Panc1 (cell line): ENCODE data around the gene TMPRSS2. TPM values are rescaled to one million over a fixed set of nuclear protein-coding genes. Genes with fewer than 3 reads are reported as not detected.

Experiments used
- ATAC-seq: fragments of 200-7000 bp; cut with Tn5 transposase; 2 replicates; pipeline ENCODE4 v1.9.1; 2020; ENCODE audit warnings: mild to moderate bottlenecking, moderate library complexity
- BruUV-seq: library from RNA; stranded (reverse); fragments of 400-500 nt; replicated peaks from 2 replicates; lab custom pipeline; 2021; lab: Mats Ljungman, UMichigan
- CTCF ChIA-PET: fragments of 300-600 bp; sonication (Branson Sonifier 250); formaldehyde crosslinking; loops from one replicate; lab custom pipeline; 2022; ENCODE audit warnings: antibody characterized with exemption; lab: Charles Lee
- POLR2A ChIA-PET: fragments of 300-600 bp; sonication (Branson Sonifier 250); formaldehyde crosslinking; loops from one replicate; lab custom pipeline; 2022; ENCODE audit warnings: antibody characterized with exemption; lab: Charles Lee
- DNase-seq: peaks from one replicate; pipeline ENCODE4 v3.0.0-alpha.2; 2010; ENCODE audit warnings: low read depth, low spot score
- H3K27ac ChIP-seq: 2 replicates; pipeline ENCODE4 v1.5.1; 2011; ENCODE audit warnings: mild to moderate bottlenecking, low read length, inconsistent platforms
- H3K27me3 ChIP-seq: fragments of 200-500 bp; sonication (Bioruptor generic); 2 replicates; pipeline ENCODE4 v1.6.0; 2014; ENCODE audit warnings: low read length, inconsistent platforms; ENCODE audit not compliant: control insufficient read depth, insufficient read depth
- H3K36me3 ChIP-seq: fragments of 200-500 bp; sonication (Bioruptor generic); 2 replicates; pipeline ENCODE4 v1.5.1; 2014; ENCODE audit warnings: inconsistent platforms, mild to moderate bottlenecking, low read length, moderate library complexity; ENCODE audit not compliant: control insufficient read depth, insufficient read depth
- H3K4me1 ChIP-seq: 2 replicates; pipeline ENCODE4 v1.5.1; 2011; ENCODE audit warnings: inconsistent platforms, mild to moderate bottlenecking, low read length, moderate library complexity; ENCODE audit not compliant: control insufficient read depth, insufficient read depth
- H3K4me3 ChIP-seq, 2 experiments: 2 replicates each; pipeline ENCODE4 v1.5.1; 2011 to 2012; ENCODE audit warnings: low read depth in 2 of 2, low read length in 2 of 2, mild to moderate bottlenecking in 2 of 2, inconsistent platforms in 1 of 2, moderate library complexity in 1 of 2
- H3K9me3 ChIP-seq: fragments of 200-500 bp; sonication (Bioruptor generic); 2 replicates; pipeline ENCODE4 v1.5.1; 2014; ENCODE audit warnings: low read depth, mild to moderate bottlenecking, inconsistent platforms, low read length, moderate library complexity; ENCODE audit not compliant: control insufficient read depth, insufficient read depth
- POLR2AphosphoS5 ChIP-seq: IDR thresholded peaks from 2 replicates; pipeline ENCODE4 v1.6.1; 2012; ENCODE audit warnings: mild to moderate bottlenecking, low read depth, low read length, moderate library complexity
- SIN3A ChIP-seq: IDR thresholded peaks from 2 replicates; pipeline ENCODE4 v1.6.1; 2012; ENCODE audit warnings: low read depth, mild to moderate bottlenecking, low read length, moderate library complexity, borderline replicate concordance; ENCODE audit not compliant: insufficient read depth
- TCF7L2 ChIP-seq: IDR thresholded peaks from 2 replicates; pipeline ENCODE4 v1.6.1; 2011; ENCODE audit warnings: mild to moderate bottlenecking, low read depth, low read length, inconsistent platforms
- in situ Hi-C: cut with HindIII; loops from 2 replicates; pipeline ENCODE4 v1.10.0; 2016; ENCODE audit warnings: low sequenced_read_pairs, low pct_unique_long_range_greater_than_20kb
- intact Hi-C: fragments of 100-400 bp; cut with micrococcal nuclease; formaldehyde crosslinking; loops from one replicate; pipeline ENCODE4 v1.10.0; 2022; ENCODE audit not compliant: unreplicated experiment
- total RNA-seq: library from RNA; stranded (reverse); gene quantifications from one replicate; pipeline ENCODE4 v1.2.1, GENCODE V29; 2021; ENCODE audit not compliant: unreplicated experiment
- TF ChIP-seq, protein P1 (sequence below): fragments of 450-650 bp; IDR thresholded peaks from 2 replicates; pipeline ENCODE4 v1.5.1; 2017; ENCODE audit warnings: mild to moderate bottlenecking
- TF ChIP-seq, protein P2 (sequence below), 2 experiments: IDR thresholded peaks; 2 replicates each; pipeline ENCODE4 v1.6.1; 2011 to 2012; ENCODE audit warnings: low read depth in 2 of 2, control low read depth in 1 of 2, low read length in 1 of 2, mild to moderate bottlenecking in 1 of 2, moderate library complexity in 1 of 2; ENCODE audit not compliant: insufficient read depth in 1 of 2

The TMPRSS2 gene
- total RNA-seq, 1 experiment from 2014 or later, result 111 TPM

DNA sequence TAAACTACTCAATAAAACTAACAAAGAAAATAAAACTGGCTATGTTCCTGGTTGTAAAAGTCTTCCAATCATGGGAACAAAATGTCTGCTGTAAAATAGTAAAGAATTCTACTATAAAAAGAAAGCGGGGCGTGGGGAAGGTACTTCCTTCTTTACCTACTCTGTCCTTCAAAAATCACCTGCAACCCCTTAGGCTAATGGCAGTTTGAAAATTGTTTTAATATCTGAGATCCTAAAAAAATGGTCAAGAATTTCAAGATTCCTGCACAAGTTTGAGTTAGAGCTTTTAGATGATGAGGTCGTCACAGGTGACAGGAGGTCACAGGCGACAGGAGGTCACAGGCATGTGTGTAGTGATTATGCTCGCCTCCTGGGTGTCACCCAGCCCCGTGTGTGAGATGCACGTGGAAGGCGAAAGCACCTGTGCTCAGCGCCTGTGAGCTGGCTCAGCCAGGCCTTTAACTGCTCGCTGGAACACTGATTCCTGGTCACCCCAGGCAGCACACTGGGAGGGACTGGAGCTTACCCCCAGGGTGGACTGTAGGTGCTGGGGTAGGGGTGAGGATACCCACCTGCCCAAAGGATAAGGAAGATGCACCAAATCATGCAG, 18.6 kb upstream of the TMPRSS2 start:
- no peak for DNase-seq
- in situ Hi-C loops (no loop called here), intact Hi-C loops (loop anchor here (10.0 kb wide), 1 partner anchor 58 kb away; no protein-coding TSS in a partner anchor)
- no peak overlapping the region for H3K27ac ChIP-seq
- peaks cover 17% of the 10 kb centered on the region for H3K4me1 ChIP-seq
- H3K9me3 ChIP-seq, result no peaks in the 10 kb centered on the region
- POLR2A ChIA-PET, result no interaction called here
- H3K27me3 ChIP-seq, result no peaks in the 10 kb centered on the region
- BruUV-seq, result no TSS peak
- no peaks in the 10 kb centered on the region for H3K36me3 ChIP-seq
- TF ChIP-seq, protein P1, sequence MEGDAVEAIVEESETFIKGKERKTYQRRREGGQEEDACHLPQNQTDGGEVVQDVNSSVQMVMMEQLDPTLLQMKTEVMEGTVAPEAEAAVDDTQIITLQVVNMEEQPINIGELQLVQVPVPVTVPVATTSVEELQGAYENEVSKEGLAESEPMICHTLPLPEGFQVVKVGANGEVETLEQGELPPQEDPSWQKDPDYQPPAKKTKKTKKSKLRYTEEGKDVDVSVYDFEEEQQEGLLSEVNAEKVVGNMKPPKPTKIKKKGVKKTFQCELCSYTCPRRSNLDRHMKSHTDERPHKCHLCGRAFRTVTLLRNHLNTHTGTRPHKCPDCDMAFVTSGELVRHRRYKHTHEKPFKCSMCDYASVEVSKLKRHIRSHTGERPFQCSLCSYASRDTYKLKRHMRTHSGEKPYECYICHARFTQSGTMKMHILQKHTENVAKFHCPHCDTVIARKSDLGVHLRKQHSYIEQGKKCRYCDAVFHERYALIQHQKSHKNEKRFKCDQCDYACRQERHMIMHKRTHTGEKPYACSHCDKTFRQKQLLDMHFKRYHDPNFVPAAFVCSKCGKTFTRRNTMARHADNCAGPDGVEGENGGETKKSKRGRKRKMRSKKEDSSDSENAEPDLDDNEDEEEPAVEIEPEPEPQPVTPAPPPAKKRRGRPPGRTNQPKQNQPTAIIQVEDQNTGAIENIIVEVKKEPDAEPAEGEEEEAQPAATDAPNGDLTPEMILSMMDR, result no peak
- TF ChIP-seq POLR2AphosphoS5, result no peak
- TF ChIP-seq SIN3A, result no peak
- no peak for TF ChIP-seq TCF7L2
- TF ChIP-seq, protein P2, sequence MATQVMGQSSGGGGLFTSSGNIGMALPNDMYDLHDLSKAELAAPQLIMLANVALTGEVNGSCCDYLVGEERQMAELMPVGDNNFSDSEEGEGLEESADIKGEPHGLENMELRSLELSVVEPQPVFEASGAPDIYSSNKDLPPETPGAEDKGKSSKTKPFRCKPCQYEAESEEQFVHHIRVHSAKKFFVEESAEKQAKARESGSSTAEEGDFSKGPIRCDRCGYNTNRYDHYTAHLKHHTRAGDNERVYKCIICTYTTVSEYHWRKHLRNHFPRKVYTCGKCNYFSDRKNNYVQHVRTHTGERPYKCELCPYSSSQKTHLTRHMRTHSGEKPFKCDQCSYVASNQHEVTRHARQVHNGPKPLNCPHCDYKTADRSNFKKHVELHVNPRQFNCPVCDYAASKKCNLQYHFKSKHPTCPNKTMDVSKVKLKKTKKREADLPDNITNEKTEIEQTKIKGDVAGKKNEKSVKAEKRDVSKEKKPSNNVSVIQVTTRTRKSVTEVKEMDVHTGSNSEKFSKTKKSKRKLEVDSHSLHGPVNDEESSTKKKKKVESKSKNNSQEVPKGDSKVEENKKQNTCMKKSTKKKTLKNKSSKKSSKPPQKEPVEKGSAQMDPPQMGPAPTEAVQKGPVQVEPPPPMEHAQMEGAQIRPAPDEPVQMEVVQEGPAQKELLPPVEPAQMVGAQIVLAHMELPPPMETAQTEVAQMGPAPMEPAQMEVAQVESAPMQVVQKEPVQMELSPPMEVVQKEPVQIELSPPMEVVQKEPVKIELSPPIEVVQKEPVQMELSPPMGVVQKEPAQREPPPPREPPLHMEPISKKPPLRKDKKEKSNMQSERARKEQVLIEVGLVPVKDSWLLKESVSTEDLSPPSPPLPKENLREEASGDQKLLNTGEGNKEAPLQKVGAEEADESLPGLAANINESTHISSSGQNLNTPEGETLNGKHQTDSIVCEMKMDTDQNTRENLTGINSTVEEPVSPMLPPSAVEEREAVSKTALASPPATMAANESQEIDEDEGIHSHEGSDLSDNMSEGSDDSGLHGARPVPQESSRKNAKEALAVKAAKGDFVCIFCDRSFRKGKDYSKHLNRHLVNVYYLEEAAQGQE (IDR thresholded peaks at IDR 0.05; ENCODE audit: insufficient read depth in 1 of 2, low read depth in 2 of 2, low read length in 1 of 2), result no peak
- no peak for ATAC-seq
- CTCF ChIA-PET, result no interaction called here
- no peak overlapping the region for H3K4me3 ChIP-seq

DNA sequence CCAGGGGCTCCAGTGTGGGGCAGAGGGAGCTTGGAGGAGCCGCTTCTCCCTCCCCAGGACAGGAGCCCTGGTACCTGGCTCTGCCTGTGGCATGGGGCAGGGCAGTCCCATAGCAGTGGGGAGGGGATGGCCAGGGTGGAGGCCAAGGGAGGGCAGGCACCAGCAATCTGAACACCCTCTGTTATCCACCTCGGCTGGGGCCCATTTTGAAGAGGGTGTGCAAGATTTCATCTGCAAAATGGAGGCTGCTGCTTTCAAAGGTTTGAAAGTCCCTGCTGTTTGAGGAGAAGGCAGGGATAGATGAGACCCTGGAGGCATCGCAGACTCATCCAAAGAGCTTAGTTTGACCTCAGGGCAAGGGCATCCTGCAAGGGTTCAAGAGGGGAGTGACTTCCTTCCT, 15.2 kb upstream of the TMPRSS2 start:
- Histone ChIP-seq H3K27ac (no peak overlapping the region), H3K9me3 (no peaks in the 10 kb centered on the region), H3K4me3 (no peak overlapping the region), H3K36me3 (no peaks in the 10 kb centered on the region), H3K4me1 (peaks cover 10% of the 10 kb centered on the region; the same call in 1 of the 2 replicates), H3K27me3 (no peaks in the 10 kb centered on the region)
- ChIA-PET POLR2A (no interaction called here), CTCF (no interaction called here)
- no TSS peak for BruUV-seq
- intact Hi-C loops (loop anchor here (10.0 kb wide), 1 partner anchor 62 kb away; no protein-coding TSS in a partner anchor), in situ Hi-C loops (no loop called here)
- no peak; the same call in 1 of the 2 replicates for ATAC-seq
- no peak for DNase-seq
- no peak for TF ChIP-seq SIN3A
- TF ChIP-seq, protein P1, result no peak
- TF ChIP-seq TCF7L2, result no peak
- TF ChIP-seq POLR2AphosphoS5, result no peak
- TF ChIP-seq, protein P2 (IDR thresholded peaks at IDR 0.05; ENCODE audit: insufficient read depth in 1 of 2, low read depth in 2 of 2, low read length in 1 of 2), result no peak
